Measurements from ENCODE around the gene LBR.
"Not testable (repeated sequence)": the region's sequence is repeated elsewhere in the genome, so short reads cannot be mapped to it uniquely, and the experiment has no call there.

The LBR gene

GRCh38 chr1:225418059-225418458 lies 9.8 kb downstream of the LBR start:
- no peak for DNase-seq

GRCh38 chr1:225415967-225416745 lies 11.7 kb downstream of the LBR start:
- DNase-seq, result no peak

GRCh38 chr1:225415307-225415706 lies 12.5 kb downstream of the LBR start:
- no peak for DNase-seq

GRCh38 chr1:225413708-225414375 lies 14.0 kb downstream of the LBR start:
- DNase-seq, result no peak

- no peak for DNase-seq
Measured at GRCh38 chr1:225412803-225413351, 15.0 kb downstream of the LBR start.

- DNase-seq, result no peak
Measured at GRCh38 chr1:225412321-225412720, 15.5 kb downstream of the LBR start.

- DNase-seq, result no peak
Measured at GRCh38 chr1:225410036-225410435, 17.8 kb downstream of the LBR start.

GRCh38 chr1:225409051-225409450 lies 18.8 kb downstream of the LBR start:
- DNase-seq, result no peak

- no peak for DNase-seq
Measured at GRCh38 chr1:225408249-225408648, 19.6 kb downstream of the LBR start.

GRCh38 chr1:225407755-225408154 lies 20.1 kb downstream of the LBR start:
- no peak for DNase-seq

- no peak for DNase-seq
Measured at GRCh38 chr1:225406976-225407725, 20.7 kb downstream of the LBR start.

- DNase-seq, result no peak
Measured at GRCh38 chr1:225400968-225401367, 26.9 kb downstream of the LBR start.

GRCh38 chr1:225396357-225396756 lies 31.5 kb downstream of the LBR start:
- no peak for DNase-seq

- DNase-seq, result no peak
Measured at GRCh38 chr1:225389843-225390242, 38.0 kb downstream of the LBR start.

- no peak for DNase-seq
Measured at GRCh38 chr1:225388372-225388771, 39.5 kb downstream of the LBR start.

GRCh38 chr1:225386860-225387259 lies 41.0 kb downstream of the LBR start:
- not testable (repeated sequence) for DNase-seq

GRCh38 chr1:225380691-225381090 lies 47.1 kb downstream of the LBR start:
- DNase-seq, result no peak

- DNase-seq, result no peak
Measured at GRCh38 chr1:225378880-225379279, 49.0 kb downstream of the LBR start.

GRCh38 chr1:225374996-225375395 lies 52.8 kb downstream of the LBR start:
- DNase-seq, result no peak

GRCh38 chr1:225373155-225373554 lies 54.7 kb downstream of the LBR start:
- DNase-seq, result no peak

GRCh38 chr1:225371366-225372010 lies 56.4 kb downstream of the LBR start:
- DNase-seq, result no peak

- DNase-seq, result no peak
Measured at GRCh38 chr1:225368036-225368552, 59.7 kb downstream of the LBR start.

- DNase-seq, result no peak
Measured at GRCh38 chr1:225366552-225366951, 61.3 kb downstream of the LBR start.
